ENCODE data around the gene SSX2IP. TPM values are rescaled to one million over a fixed set of nuclear protein-coding genes. Genes with fewer than 3 reads are reported as not detected.

SSX2IP gene
- total RNA-seq, 4 donors from 2014 or later: 3.6 to 5.5 (median 4.8) TPM

GRCh38 chr1:84711121-84711520 is 20.9 kb upstream of the SSX2IP start:
- no peaks in the 10 kb centered on the region for H3K27me3 ChIP-seq
- H3K9me3 ChIP-seq: no peaks in the 10 kb centered on the region
- H3K27ac ChIP-seq: no peak overlapping the region
- no peak overlapping the region for H3K4me3 ChIP-seq
- H3K4me1 ChIP-seq: no peaks in the 10 kb centered on the region
- DNase-seq (ENCODE audit: low spot score in 2 of 2): no peak
- 51 to 65% methylated on average over 1 of the region's 1 CpG for WGBS, 2 donors
- no peak for TF ChIP-seq POLR2A (IDR thresholded peaks at IDR 0.05)
- TF ChIP-seq, protein P1, sequence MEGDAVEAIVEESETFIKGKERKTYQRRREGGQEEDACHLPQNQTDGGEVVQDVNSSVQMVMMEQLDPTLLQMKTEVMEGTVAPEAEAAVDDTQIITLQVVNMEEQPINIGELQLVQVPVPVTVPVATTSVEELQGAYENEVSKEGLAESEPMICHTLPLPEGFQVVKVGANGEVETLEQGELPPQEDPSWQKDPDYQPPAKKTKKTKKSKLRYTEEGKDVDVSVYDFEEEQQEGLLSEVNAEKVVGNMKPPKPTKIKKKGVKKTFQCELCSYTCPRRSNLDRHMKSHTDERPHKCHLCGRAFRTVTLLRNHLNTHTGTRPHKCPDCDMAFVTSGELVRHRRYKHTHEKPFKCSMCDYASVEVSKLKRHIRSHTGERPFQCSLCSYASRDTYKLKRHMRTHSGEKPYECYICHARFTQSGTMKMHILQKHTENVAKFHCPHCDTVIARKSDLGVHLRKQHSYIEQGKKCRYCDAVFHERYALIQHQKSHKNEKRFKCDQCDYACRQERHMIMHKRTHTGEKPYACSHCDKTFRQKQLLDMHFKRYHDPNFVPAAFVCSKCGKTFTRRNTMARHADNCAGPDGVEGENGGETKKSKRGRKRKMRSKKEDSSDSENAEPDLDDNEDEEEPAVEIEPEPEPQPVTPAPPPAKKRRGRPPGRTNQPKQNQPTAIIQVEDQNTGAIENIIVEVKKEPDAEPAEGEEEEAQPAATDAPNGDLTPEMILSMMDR (IDR thresholded peaks at IDR 0.05): no peak
- no peak for TF ChIP-seq EP300 (IDR thresholded peaks at IDR 0.05)
- H3K36me3 ChIP-seq: no peaks in the 10 kb centered on the region

DNA sequence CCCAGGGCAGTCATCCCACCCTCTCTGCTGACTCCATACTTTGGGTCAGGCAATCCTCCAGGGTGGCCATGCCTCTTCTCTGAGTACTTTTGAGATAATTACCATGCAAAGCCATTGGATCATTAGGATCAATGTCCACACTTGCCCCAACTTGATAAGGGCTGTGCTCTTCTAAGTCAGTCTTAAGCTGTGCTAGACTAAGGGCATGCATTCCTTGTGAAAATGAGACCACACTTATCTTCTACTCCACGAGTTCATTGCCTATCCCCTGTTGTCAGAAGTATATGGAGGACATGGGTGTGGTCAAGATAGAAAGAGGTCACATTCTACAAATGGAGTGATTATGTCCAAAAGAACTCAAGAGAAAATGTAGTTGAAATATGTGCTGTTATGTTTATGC is 18.9 kb upstream of the SSX2IP start:
- WGBS, 2 donors: 70 to 71% methylated on average over 1 of the region's 1 CpG
- DNase-seq (ENCODE audit: low spot score in 2 of 2): no peak
- Histone ChIP-seq H3K27ac (no peak overlapping the region), H3K9me3 (no peaks in the 10 kb centered on the region), H3K4me3 (no peak overlapping the region), H3K4me1 (no peaks in the 10 kb centered on the region), H3K27me3 (no peaks in the 10 kb centered on the region), H3K36me3 (no peaks in the 10 kb centered on the region)
- TF ChIP-seq, protein P1 (IDR thresholded peaks at IDR 0.05): no peak
- no peak for TF ChIP-seq POLR2A (IDR thresholded peaks at IDR 0.05)
- TF ChIP-seq EP300 (IDR thresholded peaks at IDR 0.05): no peak

DNA sequence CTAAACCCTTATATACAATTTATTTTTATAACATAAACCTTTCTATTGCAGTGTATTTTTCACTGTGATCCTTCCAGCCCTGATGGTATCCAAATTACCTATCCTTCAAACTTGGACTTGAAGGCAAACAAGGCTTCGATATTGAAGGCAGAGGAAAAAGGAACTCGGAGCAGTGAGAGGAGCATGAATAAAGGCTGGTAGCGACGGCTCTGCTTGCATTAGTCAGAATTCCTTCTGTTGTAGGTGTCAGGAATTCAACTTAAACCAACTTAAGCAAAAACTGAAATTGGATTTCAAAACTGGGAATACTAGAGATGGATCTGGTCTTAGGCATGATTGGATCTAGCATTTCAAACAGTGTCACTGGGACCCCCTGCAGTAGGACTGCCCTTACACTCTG is 17.8 kb upstream of the SSX2IP start:
- Histone ChIP-seq H3K9me3 (no peaks in the 10 kb centered on the region), H3K27me3 (no peaks in the 10 kb centered on the region), H3K27ac (no peak overlapping the region), H3K4me3 (no peak overlapping the region), H3K36me3 (no peaks in the 10 kb centered on the region), H3K4me1 (no peaks in the 10 kb centered on the region)
- no peak for TF ChIP-seq POLR2A (IDR thresholded peaks at IDR 0.05)
- no peak for TF ChIP-seq EP300 (IDR thresholded peaks at IDR 0.05)
- TF ChIP-seq, protein P1 (IDR thresholded peaks at IDR 0.05): no peak
- 81 to 82% methylated on average over 4 of the region's 4 CpGs for WGBS, 2 donors
- DNase-seq (ENCODE audit: low spot score in 2 of 2): no peak

GRCh38 chr1:84705513-84705912 is 15.3 kb upstream of the SSX2IP start:
- Histone ChIP-seq H3K9me3 (no peaks in the 10 kb centered on the region), H3K27me3 (no peaks in the 10 kb centered on the region), H3K4me1 (no peaks in the 10 kb centered on the region), H3K4me3 (no peak overlapping the region), H3K27ac (no peak overlapping the region), H3K36me3 (no peaks in the 10 kb centered on the region)
- 85 to 88% methylated on average over 4 of the region's 4 CpGs for WGBS, 2 donors
- no peak for TF ChIP-seq EP300 (IDR thresholded peaks at IDR 0.05)
- TF ChIP-seq POLR2A (IDR thresholded peaks at IDR 0.05): no peak
- TF ChIP-seq, protein P1 (IDR thresholded peaks at IDR 0.05): no peak
- no peak for DNase-seq (ENCODE audit: low spot score in 2 of 2)

DNA sequence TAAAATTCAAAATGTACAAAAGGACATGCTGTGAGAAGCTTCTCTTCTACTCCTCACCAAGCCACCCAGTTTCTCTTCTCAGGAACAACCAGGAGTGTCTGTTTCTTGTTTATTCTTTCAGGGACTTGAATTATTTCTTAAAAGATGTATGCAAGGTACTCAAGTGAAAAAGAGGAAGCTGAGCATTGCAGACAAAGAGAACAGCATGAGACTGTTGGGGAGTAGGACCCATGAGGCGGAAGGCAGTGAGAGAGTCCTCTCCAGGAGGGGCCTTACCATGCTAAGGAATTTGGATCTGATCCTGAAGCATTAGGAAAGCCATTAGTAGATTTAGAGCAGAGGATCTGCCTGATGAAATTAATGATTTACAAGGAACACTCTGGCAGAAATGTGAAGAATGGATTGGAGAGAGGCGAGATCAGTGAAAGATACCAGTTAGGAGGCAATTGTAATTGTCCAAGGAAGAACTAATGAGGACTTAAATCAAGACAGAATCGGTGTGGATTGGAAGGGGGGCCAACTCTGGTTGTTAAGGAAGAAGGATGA is 14.7 kb upstream of the SSX2IP start:
- no peak overlapping the region for H3K4me3 ChIP-seq
- no peak overlapping the region for H3K27ac ChIP-seq
- no peak for DNase-seq (ENCODE audit: low spot score in 2 of 2)
- no peaks in the 10 kb centered on the region for H3K27me3 ChIP-seq
- no peaks in the 10 kb centered on the region for H3K9me3 ChIP-seq
- TF ChIP-seq EP300 (IDR thresholded peaks at IDR 0.05) (no peak), POLR2A (IDR thresholded peaks at IDR 0.05) (no peak)
- TF ChIP-seq, protein P1 (IDR thresholded peaks at IDR 0.05): no peak
- no peaks in the 10 kb centered on the region for H3K36me3 ChIP-seq
- no peaks in the 10 kb centered on the region for H3K4me1 ChIP-seq
- WGBS, 2 donors: 82 to 84% methylated on average over 3 of the region's 3 CpGs
